NCI-H1092 treated with DMSO at 0.1 percent for 48 hours (cell line): ENCODE results near the gene SLC12A2.

Source experiments
- DNase-seq: peaks from one replicate; lab custom pipeline; 2025; lab: John Stamatoyannopoulos, UW

The SLC12A2 gene

DNA sequence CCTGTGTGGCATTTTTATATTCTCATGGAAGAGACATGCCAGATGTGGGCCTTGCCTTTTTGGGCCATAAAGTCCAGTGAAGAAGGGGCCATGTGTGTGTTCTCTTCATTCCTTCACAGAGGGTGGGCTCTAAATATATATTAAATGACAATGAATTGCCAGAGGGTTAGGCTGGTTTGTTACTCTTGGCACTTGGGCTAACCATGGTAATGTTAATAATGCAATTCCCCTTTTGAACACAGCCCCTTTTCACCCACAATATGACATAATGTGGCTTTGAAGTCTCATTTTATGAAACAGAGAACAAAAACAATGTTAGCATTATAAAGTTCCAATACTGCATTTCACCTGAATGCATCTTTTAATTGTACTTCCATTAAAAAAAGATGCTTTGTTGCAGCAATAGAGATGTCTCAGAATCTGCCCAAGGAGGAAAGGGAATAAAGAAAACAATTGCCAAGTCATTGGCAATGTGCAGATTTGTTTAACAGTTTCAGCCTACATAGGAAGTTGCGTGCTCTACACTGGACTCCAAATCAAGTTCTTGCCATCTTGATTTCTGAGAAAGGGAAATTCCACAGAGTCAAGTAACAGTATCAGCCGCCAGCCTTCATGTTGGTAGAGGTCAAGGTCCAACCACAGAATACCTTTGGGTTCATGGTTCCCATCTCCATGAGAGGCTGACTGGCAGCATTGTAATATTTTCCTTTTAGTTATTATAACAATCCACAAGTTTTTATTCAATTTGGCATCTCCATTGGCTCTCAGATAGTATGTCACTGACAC lies 141.9 kb downstream of the SLC12A2 start:
- DNase-seq, result no peak

DNA sequence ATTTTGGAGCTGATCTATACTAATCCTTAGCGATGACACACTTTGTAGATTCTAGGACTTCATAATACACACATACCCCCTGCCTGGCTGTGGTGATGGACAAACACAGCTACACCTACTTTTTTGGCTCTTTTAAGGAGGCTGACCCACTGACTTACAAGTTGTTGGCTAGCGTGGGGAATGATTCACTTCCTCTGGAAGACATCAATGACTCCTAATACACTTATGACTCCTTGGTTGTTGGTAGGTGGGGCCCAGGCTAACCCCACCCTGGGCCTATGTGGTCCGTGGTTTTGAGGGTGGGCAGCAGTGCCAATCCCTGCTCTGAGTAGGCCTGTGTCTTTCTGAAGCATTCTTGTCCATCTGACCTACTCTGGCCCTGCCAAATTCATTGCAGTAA lies 144.4 kb downstream of the SLC12A2 start:
- no peak for DNase-seq

DNA sequence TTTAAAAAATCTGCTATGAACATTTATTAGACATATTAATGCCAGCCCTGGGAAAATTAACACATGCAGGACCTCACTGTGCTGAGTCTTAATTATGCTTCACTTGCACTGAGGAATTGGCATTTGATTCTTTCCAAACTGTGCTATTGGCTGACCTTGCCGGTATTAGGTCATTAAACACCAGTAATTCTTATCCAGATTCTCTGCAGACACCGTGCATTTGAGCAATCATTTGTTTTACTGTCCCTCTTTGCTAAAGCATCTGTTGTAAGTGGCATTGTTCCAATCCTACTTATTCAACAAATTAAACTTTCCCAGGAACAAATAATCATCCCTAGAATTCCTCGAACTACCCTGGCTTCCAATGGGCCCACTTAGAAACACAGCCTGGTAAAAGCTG lies 145.0 kb downstream of the SLC12A2 start:
- DNase-seq, result no peak

DNA sequence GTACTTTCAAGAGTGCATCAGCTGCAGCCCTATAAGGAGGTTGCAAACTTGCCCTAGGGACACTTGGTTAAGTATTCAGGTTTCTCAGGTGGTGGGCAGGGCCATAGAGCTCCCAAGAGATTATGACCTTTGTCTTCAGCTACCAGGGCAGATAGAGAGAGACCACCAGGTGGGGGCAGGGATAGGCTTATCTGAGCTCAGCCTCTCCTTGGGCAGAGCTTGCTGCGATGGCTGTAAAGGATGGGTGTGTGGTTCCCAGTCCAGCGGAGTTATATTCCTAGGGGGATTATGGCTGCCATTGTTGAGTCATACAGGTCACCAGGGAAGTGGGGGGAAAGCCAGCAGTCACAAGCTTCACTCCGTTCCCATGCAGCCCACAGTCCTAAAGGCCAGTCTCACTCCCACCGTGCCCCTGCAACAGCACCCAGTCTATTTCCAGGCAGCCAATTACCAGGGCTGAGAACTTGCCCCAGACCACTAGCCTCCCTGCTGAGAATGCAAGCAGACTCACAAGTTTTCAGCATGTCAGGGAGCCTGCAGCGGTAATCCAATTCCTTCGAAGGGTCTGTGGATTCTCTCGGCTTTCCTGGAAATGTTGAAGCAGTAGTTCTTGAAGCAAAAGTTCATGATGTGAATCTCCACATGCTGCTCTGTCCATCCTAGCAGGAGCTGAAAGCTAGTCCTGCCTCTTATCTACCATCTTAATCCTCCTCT lies 151.5 kb downstream of the SLC12A2 start:
- no peak for DNase-seq

DNA sequence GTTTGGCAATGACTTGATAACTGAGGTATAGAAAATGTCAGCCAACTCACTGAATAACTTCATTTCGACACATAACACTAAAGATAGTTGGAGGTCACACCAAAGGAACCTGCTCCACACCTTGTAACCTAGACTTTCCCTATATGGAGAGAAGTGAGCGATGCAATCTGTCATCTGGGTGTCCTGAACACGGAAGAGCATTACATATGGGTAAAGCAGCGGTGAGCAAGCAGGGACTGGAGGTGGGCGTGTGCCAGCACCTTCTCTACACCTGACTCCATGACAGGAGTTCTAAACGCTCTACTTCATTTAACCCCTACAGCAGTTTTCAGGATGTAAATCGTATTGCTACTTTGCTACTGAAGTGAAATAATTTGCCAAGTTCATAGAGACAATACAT lies 152.8 kb downstream of the SLC12A2 start:
- DNase-seq, result no peak

DNA sequence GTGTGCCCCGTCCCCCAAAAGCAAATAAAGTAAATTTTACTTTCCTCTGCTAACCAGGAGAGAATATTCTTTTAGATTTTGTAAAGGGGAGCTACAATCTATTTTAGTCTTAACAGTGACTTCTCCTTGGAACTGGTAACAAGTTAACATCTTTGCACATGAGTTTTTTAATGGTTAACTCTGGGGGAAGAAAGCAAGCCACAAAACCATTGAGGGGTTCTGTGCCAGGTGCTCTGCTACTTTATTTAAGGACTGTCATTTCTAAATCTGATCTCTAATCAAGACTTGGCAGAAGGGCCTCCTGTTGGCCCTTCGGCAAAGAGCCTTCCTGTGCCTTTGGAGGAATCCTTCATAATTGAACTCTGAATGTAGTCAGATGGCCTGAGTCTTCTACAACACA lies 153.4 kb downstream of the SLC12A2 start:
- no peak for DNase-seq

DNA sequence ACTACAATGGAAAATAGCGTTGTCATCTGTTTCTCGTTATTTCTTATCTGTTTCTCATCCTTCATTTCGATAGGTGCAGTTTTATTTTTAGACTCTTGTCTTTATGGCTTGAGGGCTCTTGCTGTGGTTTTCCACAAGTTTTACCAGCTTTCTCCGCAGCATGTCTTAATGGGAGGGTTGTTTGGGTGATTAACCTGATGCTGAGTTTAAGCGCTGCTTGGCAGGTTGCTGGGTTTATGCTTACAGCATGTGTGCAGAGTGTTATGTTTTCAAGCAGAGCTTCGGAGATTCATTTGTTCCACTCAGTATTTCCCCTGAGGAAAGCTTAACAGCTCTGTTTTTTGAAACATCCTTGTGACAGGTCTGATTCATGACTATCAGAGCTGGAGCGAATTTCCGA lies 154.0 kb downstream of the SLC12A2 start:
- DNase-seq, result no peak
